ENCODE results near the gene TP53. TPM values are rescaled to one million over a fixed set of nuclear protein-coding genes. Genes with fewer than 3 reads are reported as not detected.

The TP53 gene
- polyA plus RNA-seq, 1 donor from 2014 or later = 13.8 TPM

DNA sequence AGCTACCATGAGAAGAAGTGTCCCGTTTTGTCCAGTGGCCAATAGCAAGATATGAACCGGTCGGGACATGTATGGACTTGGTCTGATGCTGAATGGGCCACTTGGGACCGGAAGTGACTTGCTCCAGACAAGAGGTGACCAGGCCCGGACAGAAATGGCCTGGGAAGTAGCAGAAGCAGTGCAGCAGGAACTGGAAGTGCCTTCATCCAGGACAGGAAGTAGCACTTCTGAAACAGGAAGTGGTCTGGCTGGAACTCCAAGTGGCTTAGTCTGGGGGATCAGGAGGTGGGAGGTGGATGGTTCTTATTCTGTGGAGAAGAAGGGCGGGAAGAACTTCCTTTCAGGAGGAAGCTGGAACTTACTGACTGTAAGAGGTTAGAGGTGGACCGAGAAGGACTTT is 23.0 kb upstream of the TP53 start (continued):
- no peak for TF ChIP-seq EZH2 (IDR thresholded peaks at IDR 0.05; ENCODE audit: borderline replicate concordance, insufficient read depth, low read length, poor library complexity, severe bottlenecking)
- TF ChIP-seq TAF1 (IDR thresholded peaks at IDR 0.05; ENCODE audit: low read depth) = no peak
- TF ChIP-seq EP300 (conservative IDR thresholded peaks at IDR 0.05; ENCODE audit: poor library complexity, severe bottlenecking) = no peak

DNA sequence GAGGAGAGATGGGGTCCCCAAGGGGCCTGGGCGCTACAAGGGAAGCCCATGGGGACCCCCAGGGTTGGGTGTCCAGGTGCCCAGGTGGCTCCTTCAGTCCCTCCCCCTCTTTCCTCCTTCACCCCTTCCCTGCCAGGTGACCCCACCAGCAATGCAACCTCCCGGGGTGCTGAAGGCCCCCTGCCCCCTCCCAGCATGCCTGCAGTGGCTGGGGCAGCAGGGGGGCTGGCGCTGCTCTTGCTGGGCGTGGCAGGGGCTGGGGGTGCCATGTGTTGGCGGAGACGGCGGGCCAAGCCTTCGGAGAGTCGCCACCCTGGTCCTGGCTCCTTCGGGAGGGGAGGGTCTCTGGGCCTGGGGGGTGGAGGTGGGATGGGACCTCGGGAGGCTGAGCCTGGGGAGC is 21.7 kb upstream of the TP53 start:
- Histone ChIP-seq H4K20me1 (ENCODE audit: insufficient read depth) (peaks cover 3% of the 10 kb centered on the region), H2AFZ (ENCODE audit: low read depth, low read length) (no peak overlapping the region), H3K79me2 (replicated peaks; ENCODE audit: insufficient read depth, low read length) (peaks cover 37% of the 10 kb centered on the region), H3K9me2 (ENCODE audit: insufficient read depth, low read length) (no peaks in the 10 kb centered on the region), H3K27ac (ENCODE audit: low read length) (no peak overlapping the region), H3K4me3 (ENCODE audit: low read length) (no peak overlapping the region), H3K9me3 (ENCODE audit: low read length) (no peaks in the 10 kb centered on the region), H3K27me3 (ENCODE audit: insufficient read depth, low read depth, low read length) (no peaks in the 10 kb centered on the region), H3F3A (ENCODE audit: insufficient read depth, low read length, poor library complexity, severe bottlenecking) (peaks cover 12% of the 10 kb centered on the region), H3K36me3 (ENCODE audit: insufficient read depth, low read length) (no peaks in the 10 kb centered on the region), H3K4me2 (ENCODE audit: low read length) (no peak overlapping the region), H3K9ac (ENCODE audit: low read length) (no peak overlapping the region)
- TF ChIP-seq SMC3 (conservative IDR thresholded peaks at IDR 0.05; ENCODE audit: poor library complexity) (no peak), POLR2AphosphoS5 (IDR thresholded peaks at IDR 0.05) (no peak), EP300 (conservative IDR thresholded peaks at IDR 0.05; ENCODE audit: poor library complexity, severe bottlenecking) (no peak), TAF1 (IDR thresholded peaks at IDR 0.05; ENCODE audit: low read depth) (no peak), RAD21 (conservative IDR thresholded peaks at IDR 0.05) (no peak), MXI1 (conservative IDR thresholded peaks at IDR 0.05; ENCODE audit: poor library complexity, severe bottlenecking) (no peak), EZH2 (IDR thresholded peaks at IDR 0.05; ENCODE audit: borderline replicate concordance, insufficient read depth, low read length, poor library complexity, severe bottlenecking) (no peak)
- TF ChIP-seq, protein P1, sequence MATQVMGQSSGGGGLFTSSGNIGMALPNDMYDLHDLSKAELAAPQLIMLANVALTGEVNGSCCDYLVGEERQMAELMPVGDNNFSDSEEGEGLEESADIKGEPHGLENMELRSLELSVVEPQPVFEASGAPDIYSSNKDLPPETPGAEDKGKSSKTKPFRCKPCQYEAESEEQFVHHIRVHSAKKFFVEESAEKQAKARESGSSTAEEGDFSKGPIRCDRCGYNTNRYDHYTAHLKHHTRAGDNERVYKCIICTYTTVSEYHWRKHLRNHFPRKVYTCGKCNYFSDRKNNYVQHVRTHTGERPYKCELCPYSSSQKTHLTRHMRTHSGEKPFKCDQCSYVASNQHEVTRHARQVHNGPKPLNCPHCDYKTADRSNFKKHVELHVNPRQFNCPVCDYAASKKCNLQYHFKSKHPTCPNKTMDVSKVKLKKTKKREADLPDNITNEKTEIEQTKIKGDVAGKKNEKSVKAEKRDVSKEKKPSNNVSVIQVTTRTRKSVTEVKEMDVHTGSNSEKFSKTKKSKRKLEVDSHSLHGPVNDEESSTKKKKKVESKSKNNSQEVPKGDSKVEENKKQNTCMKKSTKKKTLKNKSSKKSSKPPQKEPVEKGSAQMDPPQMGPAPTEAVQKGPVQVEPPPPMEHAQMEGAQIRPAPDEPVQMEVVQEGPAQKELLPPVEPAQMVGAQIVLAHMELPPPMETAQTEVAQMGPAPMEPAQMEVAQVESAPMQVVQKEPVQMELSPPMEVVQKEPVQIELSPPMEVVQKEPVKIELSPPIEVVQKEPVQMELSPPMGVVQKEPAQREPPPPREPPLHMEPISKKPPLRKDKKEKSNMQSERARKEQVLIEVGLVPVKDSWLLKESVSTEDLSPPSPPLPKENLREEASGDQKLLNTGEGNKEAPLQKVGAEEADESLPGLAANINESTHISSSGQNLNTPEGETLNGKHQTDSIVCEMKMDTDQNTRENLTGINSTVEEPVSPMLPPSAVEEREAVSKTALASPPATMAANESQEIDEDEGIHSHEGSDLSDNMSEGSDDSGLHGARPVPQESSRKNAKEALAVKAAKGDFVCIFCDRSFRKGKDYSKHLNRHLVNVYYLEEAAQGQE (IDR thresholded peaks at IDR 0.05; ENCODE audit: borderline replicate concordance) = no peak
- TF ChIP-seq, protein P2, sequence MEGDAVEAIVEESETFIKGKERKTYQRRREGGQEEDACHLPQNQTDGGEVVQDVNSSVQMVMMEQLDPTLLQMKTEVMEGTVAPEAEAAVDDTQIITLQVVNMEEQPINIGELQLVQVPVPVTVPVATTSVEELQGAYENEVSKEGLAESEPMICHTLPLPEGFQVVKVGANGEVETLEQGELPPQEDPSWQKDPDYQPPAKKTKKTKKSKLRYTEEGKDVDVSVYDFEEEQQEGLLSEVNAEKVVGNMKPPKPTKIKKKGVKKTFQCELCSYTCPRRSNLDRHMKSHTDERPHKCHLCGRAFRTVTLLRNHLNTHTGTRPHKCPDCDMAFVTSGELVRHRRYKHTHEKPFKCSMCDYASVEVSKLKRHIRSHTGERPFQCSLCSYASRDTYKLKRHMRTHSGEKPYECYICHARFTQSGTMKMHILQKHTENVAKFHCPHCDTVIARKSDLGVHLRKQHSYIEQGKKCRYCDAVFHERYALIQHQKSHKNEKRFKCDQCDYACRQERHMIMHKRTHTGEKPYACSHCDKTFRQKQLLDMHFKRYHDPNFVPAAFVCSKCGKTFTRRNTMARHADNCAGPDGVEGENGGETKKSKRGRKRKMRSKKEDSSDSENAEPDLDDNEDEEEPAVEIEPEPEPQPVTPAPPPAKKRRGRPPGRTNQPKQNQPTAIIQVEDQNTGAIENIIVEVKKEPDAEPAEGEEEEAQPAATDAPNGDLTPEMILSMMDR (IDR thresholded peaks at IDR 0.05; ENCODE audit: poor library complexity, severe bottlenecking) = no peak

DNA sequence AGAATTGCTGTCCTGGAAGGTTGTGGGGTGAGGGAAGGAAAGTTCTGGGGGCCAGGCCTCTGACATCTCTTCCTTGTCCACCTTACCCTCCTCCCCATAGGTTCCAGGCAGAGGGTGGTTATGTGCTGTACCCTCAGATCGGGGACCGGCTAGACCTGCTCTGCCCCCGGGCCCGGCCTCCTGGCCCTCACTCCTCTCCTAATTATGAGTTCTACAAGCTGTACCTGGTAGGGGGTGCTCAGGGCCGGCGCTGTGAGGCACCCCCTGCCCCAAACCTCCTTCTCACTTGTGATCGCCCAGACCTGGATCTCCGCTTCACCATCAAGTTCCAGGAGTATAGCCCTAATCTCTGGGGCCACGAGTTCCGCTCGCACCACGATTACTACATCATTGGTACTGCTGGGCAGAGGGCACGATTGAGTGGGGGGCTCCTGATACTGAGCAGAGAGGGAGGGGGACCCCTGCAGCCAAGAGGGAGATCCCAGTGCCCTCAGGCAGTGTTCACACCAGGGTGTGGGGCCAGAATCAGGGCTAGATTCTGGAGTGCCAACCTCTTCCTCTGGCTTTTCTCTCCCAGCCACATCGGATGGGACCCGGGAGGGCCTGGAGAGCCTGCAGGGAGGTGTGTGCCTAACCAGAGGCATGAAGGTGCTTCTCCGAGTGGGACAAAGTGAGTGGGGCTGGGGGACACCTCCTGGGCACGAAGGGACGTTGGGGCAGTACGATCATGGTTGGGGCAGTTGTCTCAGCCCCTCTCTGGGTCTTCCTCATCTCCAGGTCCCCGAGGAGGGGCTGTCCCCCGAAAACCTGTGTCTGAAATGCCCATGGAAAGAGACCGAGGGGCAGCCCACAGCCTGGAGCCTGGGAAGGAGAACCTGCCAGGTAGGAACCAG is 20.8 kb upstream of the TP53 start:
- Histone ChIP-seq H2AFZ (ENCODE audit: low read depth, low read length) (no peak overlapping the region), H3F3A (ENCODE audit: insufficient read depth, low read length, poor library complexity, severe bottlenecking) (peaks cover 11% of the 10 kb centered on the region), H3K4me2 (ENCODE audit: low read length) (peak overlapping the region; percentile 97), H3K27ac (ENCODE audit: low read length) (peak overlapping the region; percentile 95), H3K9me2 (ENCODE audit: insufficient read depth, low read length) (no peaks in the 10 kb centered on the region), H3K9me3 (ENCODE audit: low read length) (no peaks in the 10 kb centered on the region), H3K27me3 (ENCODE audit: insufficient read depth, low read depth, low read length) (no peaks in the 10 kb centered on the region), H3K4me3 (ENCODE audit: low read length) (peak overlapping the region; percentile 98), H3K79me2 (replicated peaks; ENCODE audit: insufficient read depth, low read length) (peaks cover 37% of the 10 kb centered on the region), H3K36me3 (ENCODE audit: insufficient read depth, low read length) (no peaks in the 10 kb centered on the region), H4K20me1 (ENCODE audit: insufficient read depth) (peaks cover 3% of the 10 kb centered on the region), H3K9ac (ENCODE audit: low read length) (peak overlapping the region; percentile 93)
- TF ChIP-seq SMC3 (conservative IDR thresholded peaks at IDR 0.05; ENCODE audit: poor library complexity) (no peak), MXI1 (conservative IDR thresholded peaks at IDR 0.05; ENCODE audit: poor library complexity, severe bottlenecking) (no peak), TAF1 (IDR thresholded peaks at IDR 0.05; ENCODE audit: low read depth) (no peak), EZH2 (IDR thresholded peaks at IDR 0.05; ENCODE audit: borderline replicate concordance, insufficient read depth, low read length, poor library complexity, severe bottlenecking) (no peak), POLR2AphosphoS5 (IDR thresholded peaks at IDR 0.05) (no peak), RAD21 (conservative IDR thresholded peaks at IDR 0.05) (no peak), EP300 (conservative IDR thresholded peaks at IDR 0.05; ENCODE audit: poor library complexity, severe bottlenecking) (no peak)
- TF ChIP-seq, protein P1 (IDR thresholded peaks at IDR 0.05; ENCODE audit: borderline replicate concordance) = no peak
- TF ChIP-seq, protein P2 (IDR thresholded peaks at IDR 0.05; ENCODE audit: poor library complexity, severe bottlenecking) = no peak

All from neural cell (in vitro differentiated cells).